Astrocyte (in vitro differentiated cells and primary cell): ENCODE data around the gene FIG4. TPM values are rescaled to one million over a fixed set of nuclear protein-coding genes. Genes with fewer than 3 reads are reported as not detected.
A peak's percentile ranks its signal among the peaks of the same experiment; 100 is the strongest.

Source experiments
- DNase-seq: peaks from one replicate; pipeline ENCODE4 v3.0.0-alpha.2; 2010; ENCODE audit warnings: low read depth
- FAIRE-seq: peaks from 2 replicates; lab custom pipeline; 2011; peaks lifted over from hg19 to GRCh38; lab: Jason Lieb, UNC
- H2AFZ ChIP-seq: 2 replicates; pipeline ENCODE4 v1.6.0; 2012; ENCODE audit warnings: low read depth, low read length, inconsistent platforms
- H3K27ac ChIP-seq: 2 replicates; pipeline ENCODE4 v1.5.1; 2011; ENCODE audit warnings: low read depth, low read length, inconsistent platforms
- H3K27me3 ChIP-seq: 2 replicates; pipeline ENCODE4 v1.6.0; 2011; ENCODE audit warnings: low read length, inconsistent platforms; ENCODE audit not compliant: insufficient read depth
- H3K36me3 ChIP-seq: 2 replicates; pipeline ENCODE4 v1.5.1; 2011; ENCODE audit warnings: low read length, inconsistent platforms; ENCODE audit not compliant: insufficient read depth
- H3K4me1 ChIP-seq: 2 replicates; pipeline ENCODE4 v1.5.1; 2011; ENCODE audit warnings: low read length, inconsistent platforms; ENCODE audit not compliant: insufficient read depth
- H3K4me2 ChIP-seq: 2 replicates; pipeline ENCODE4 v1.6.0; 2012; ENCODE audit warnings: low read length, inconsistent platforms
- H3K4me3 ChIP-seq: 2 replicates; pipeline ENCODE4 v1.5.1; 2011; ENCODE audit warnings: low read depth, mild to moderate bottlenecking, low read length, inconsistent platforms; ENCODE audit not compliant: insufficient read depth
- H3K79me2 ChIP-seq: 2 replicates; pipeline ENCODE4 v1.6.0; 2012; ENCODE audit warnings: mild to moderate bottlenecking, low read length, inconsistent platforms; ENCODE audit not compliant: insufficient read depth
- H3K9ac ChIP-seq: 2 replicates; pipeline ENCODE4 v1.6.0; 2012; ENCODE audit warnings: mild to moderate bottlenecking, low read length, inconsistent platforms
- H3K9me3 ChIP-seq: 2 replicates; pipeline ENCODE4 v1.5.1; 2012; ENCODE audit warnings: low read depth, mild to moderate bottlenecking, low read length, inconsistent platforms; ENCODE audit not compliant: insufficient read depth
- H4K20me1 ChIP-seq: 2 replicates; pipeline ENCODE4 v1.6.0; 2012; ENCODE audit warnings: low read length, inconsistent platforms; ENCODE audit not compliant: insufficient read depth
- H3K27ac Mint-ChIP-seq: one replicate; pipeline ENCODE4 v1.8.0; 2021; ENCODE audit warnings: mild to moderate bottlenecking, mixed read lengths; ENCODE audit not compliant: unreplicated experiment
- H3K27me3 Mint-ChIP-seq: one replicate; pipeline ENCODE4 v1.8.0; 2021; ENCODE audit warnings: low read depth, mixed read lengths; ENCODE audit not compliant: unreplicated experiment
- H3K36me3 Mint-ChIP-seq: one replicate; pipeline ENCODE4 v1.8.0; 2021; ENCODE audit warnings: low read depth, mixed read lengths; ENCODE audit not compliant: unreplicated experiment
- H3K4me1 Mint-ChIP-seq: one replicate; pipeline ENCODE4 v1.8.0; 2021; ENCODE audit warnings: low read depth, mixed read lengths; ENCODE audit not compliant: unreplicated experiment
- H3K4me3 Mint-ChIP-seq: one replicate; pipeline ENCODE4 v1.8.0; 2021; ENCODE audit warnings: mild to moderate bottlenecking, moderate library complexity, mixed read lengths; ENCODE audit not compliant: unreplicated experiment
- H3K9me3 Mint-ChIP-seq: one replicate; pipeline ENCODE4 v1.8.0; 2021; ENCODE audit warnings: mild to moderate bottlenecking, mixed read lengths; ENCODE audit not compliant: unreplicated experiment
- CTCF ChIP-seq: IDR thresholded peaks from 2 replicates; pipeline ENCODE4 v1.5.1; 2011; ENCODE audit warnings: low read depth, mild to moderate bottlenecking, inconsistent platforms, low read length, moderate library complexity; ENCODE audit not compliant: insufficient read depth
- EZH2 ChIP-seq: IDR thresholded peaks from 2 replicates; pipeline ENCODE4 v1.6.1; 2012; ENCODE audit warnings: mild to moderate bottlenecking, low read length, inconsistent platforms; ENCODE audit not compliant: insufficient read depth
- total RNA-seq: library from RNA; stranded (reverse); gene quantifications from 2 replicates; pipeline ENCODE4 v1.2.1, GENCODE V29; 2021

Gene FIG4
- total RNA-seq, 1 donor from 2014 or later: 8.4 TPM

GRCh38 chr6:109795994-109796555 lies 105.0 kb downstream of the FIG4 start:
- Mint-ChIP-seq H3K4me3 (no peak overlapping the region), H3K4me1 (peaks cover 27% of the 10 kb centered on the region)
- peak; percentile 37 for DNase-seq

GRCh38 chr6:109799129-109799528 lies 108.0 kb downstream of the FIG4 start:
- H3K4me3 ChIP-seq: no peak overlapping the region
- H3K27me3 ChIP-seq: no peaks in the 10 kb centered on the region
- H3K9me3 ChIP-seq: no peaks in the 10 kb centered on the region
- Mint-ChIP-seq H3K4me3 (no peak overlapping the region), H3K27ac (no peak overlapping the region), H3K27me3 (no peaks in the 10 kb centered on the region), H3K4me1 (peaks cover 11% of the 10 kb centered on the region), H3K36me3 (peaks cover 3% of the 10 kb centered on the region), H3K9me3 (no peaks in the 10 kb centered on the region)
- no peaks in the 10 kb centered on the region for H3K36me3 ChIP-seq
- FAIRE-seq (no peak), DNase-seq (no peak)
- TF ChIP-seq CTCF: no peak
- TF ChIP-seq EZH2: no peak
- no peak overlapping the region for H3K27ac ChIP-seq
- H3K4me1 ChIP-seq: peaks cover 12% of the 10 kb centered on the region
- H3K79me2 ChIP-seq: no peaks in the 10 kb centered on the region
- no peak overlapping the region for H3K4me2 ChIP-seq
- no peak overlapping the region for H3K9ac ChIP-seq
- no peak overlapping the region for H2AFZ ChIP-seq
- H4K20me1 ChIP-seq: no peaks in the 10 kb centered on the region

More at GRCh38 chr6:109795994-109796555, 105.0 kb downstream of the FIG4 start:
- Histone ChIP-seq H3K4me1 (peaks cover 26% of the 10 kb centered on the region), H2AFZ (no peak overlapping the region), H3K36me3 (no peaks in the 10 kb centered on the region), H3K27me3 (no peaks in the 10 kb centered on the region), H3K9ac (no peak overlapping the region), H4K20me1 (no peaks in the 10 kb centered on the region), H3K27ac (no peak overlapping the region), H3K4me3 (no peak overlapping the region), H3K4me2 (peak overlapping the region; percentile 32), H3K9me3 (no peaks in the 10 kb centered on the region), H3K79me2 (no peaks in the 10 kb centered on the region)
- TF ChIP-seq CTCF: no peak
- TF ChIP-seq EZH2: no peak
- H3K36me3 Mint-ChIP-seq: peaks cover 3% of the 10 kb centered on the region
- peak; percentile 45 for FAIRE-seq
- no peaks in the 10 kb centered on the region for H3K27me3 Mint-ChIP-seq
- no peak overlapping the region for H3K27ac Mint-ChIP-seq
- no peaks in the 10 kb centered on the region for H3K9me3 Mint-ChIP-seq

- Histone ChIP-seq H3K36me3 (no peaks in the 10 kb centered on the region), H3K4me1 (peaks cover 6% of the 10 kb centered on the region), H3K4me3 (no peak overlapping the region), H3K9me3 (no peaks in the 10 kb centered on the region), H3K79me2 (no peaks in the 10 kb centered on the region), H3K9ac (no peak overlapping the region), H3K4me2 (no peak overlapping the region), H2AFZ (no peak overlapping the region), H3K27ac (no peak overlapping the region), H4K20me1 (no peaks in the 10 kb centered on the region), H3K27me3 (no peaks in the 10 kb centered on the region)
- H3K27me3 Mint-ChIP-seq: no peaks in the 10 kb centered on the region
- H3K9me3 Mint-ChIP-seq: no peaks in the 10 kb centered on the region
- no peak overlapping the region for H3K4me3 Mint-ChIP-seq
- H3K27ac Mint-ChIP-seq: no peak overlapping the region
- no peak for TF ChIP-seq EZH2
- TF ChIP-seq CTCF: no peak
- peaks cover 10% of the 10 kb centered on the region for H3K4me1 Mint-ChIP-seq
- peaks cover 3% of the 10 kb centered on the region for H3K36me3 Mint-ChIP-seq
- DNase-seq: no peak
- FAIRE-seq: no peak
Observed at GRCh38 chr6:109799664-109800063, 108.6 kb downstream of the FIG4 start.
